ENCODE data around the gene IER5L. TPM values are rescaled to one million over a fixed set of nuclear protein-coding genes. Genes with fewer than 3 reads are reported as not detected.
"Not testable (repeated sequence)": the region's sequence is repeated elsewhere in the genome, so short reads cannot be mapped to it uniquely, and the experiment has no call there.

The IER5L gene
- total and polyA plus RNA-seq, 10 donors, result 3.9 to 14.0 (median 8.2) TPM

GRCh38 chr9:129194221-129194620 is 16.2 kb upstream of the IER5L start:
- 55 to 81% (median 79%) methylated on average over 3 of the region's 3 CpGs for WGBS, 5 donors
- no peaks in the 10 kb centered on the region for H3K36me3 ChIP-seq
- TF ChIP-seq POLR2AphosphoS5 (IDR thresholded peaks at IDR 0.05), result no peak
- no peak for TF ChIP-seq CTCF (IDR thresholded peaks at IDR 0.05 in 8 of 11, conservative IDR thresholded peaks at IDR 0.05 in 3 of 11)
- TF ChIP-seq POLR2A (IDR thresholded peaks at IDR 0.05), result no peak
- H3K27ac ChIP-seq, result no peak overlapping the region
- intact Hi-C loops (cut with DNase I; ENCODE audit: low total_unique reads), result no loop called here
- no peak for DNase-seq
- H3K4me3 ChIP-seq, result no peak overlapping the region
- peaks cover 0 to 13% (median 5%) of the 10 kb centered on the region in 8 donors for H3K9me3 ChIP-seq
- H3K4me1 ChIP-seq, result peaks cover 0 to 13% (median 4%) of the 10 kb centered on the region in 6 donors
- peaks cover 0 to 60% (median 5%) of the 10 kb centered on the region in 7 donors for H3K27me3 ChIP-seq (replicated peaks in 1 of 7)

GRCh38 chr9:129193655-129194054 is 15.6 kb upstream of the IER5L start:
- Histone ChIP-seq H3K36me3 (no peaks in the 10 kb centered on the region), H3K27me3 (replicated peaks in 1 of 7) (peaks cover 0 to 58% (median 5%) of the 10 kb centered on the region in 7 donors), H3K27ac (no peak overlapping the region), H3K9me3 (peaks cover 0 to 13% (median 5%) of the 10 kb centered on the region in 8 donors), H3K4me1 (peaks cover 0 to 9% (median 3%) of the 10 kb centered on the region in 6 donors), H3K4me3 (no peak overlapping the region)
- DNase-seq, result no peak
- TF ChIP-seq POLR2AphosphoS5 (IDR thresholded peaks at IDR 0.05) (no peak), POLR2A (IDR thresholded peaks at IDR 0.05) (no peak), CTCF (IDR thresholded peaks at IDR 0.05 in 8 of 11, conservative IDR thresholded peaks at IDR 0.05 in 3 of 11) (no peak)
- WGBS, 5 donors, result 77 to 93% (median 83%) methylated on average over 3 to 7 of the region's 7 CpGs
- intact Hi-C loops (cut with DNase I; ENCODE audit: low total_unique reads), result no loop called here

- H3K4me3 ChIP-seq, result no peak overlapping the region
- H3K27ac ChIP-seq, result no peak overlapping the region
- peaks cover 0 to 18% (median 7%) of the 10 kb centered on the region in 8 donors for H3K9me3 ChIP-seq
- no peak for TF ChIP-seq POLR2AphosphoS5 (IDR thresholded peaks at IDR 0.05)
- TF ChIP-seq CTCF (IDR thresholded peaks at IDR 0.05 in 8 of 11, conservative IDR thresholded peaks at IDR 0.05 in 3 of 11), result no peak
- no peak for TF ChIP-seq POLR2A (IDR thresholded peaks at IDR 0.05)
- WGBS, 5 donors, result 88 to 94% (median 92%) methylated on average over 7 of the region's 7 CpGs
- peaks cover 0 to 35% (median 5%) of the 10 kb centered on the region in 7 donors for H3K27me3 ChIP-seq (replicated peaks in 1 of 7)
- no peaks in the 10 kb centered on the region for H3K36me3 ChIP-seq
- intact Hi-C loops (cut with DNase I; ENCODE audit: low total_unique reads), result no loop called here
- no peaks in the 10 kb centered on the region for H3K4me1 ChIP-seq
- DNase-seq, result no peak
These were observed 13.2 kb upstream of the IER5L start for GRCh38 chr9:129191234-129191633.

GRCh38 chr9:129189971-129190370 is 11.9 kb upstream of the IER5L start:
- H3K27ac ChIP-seq; H3K36me3 ChIP-seq; DNase-seq; H3K4me1 ChIP-seq; H3K4me3 ChIP-seq; intact Hi-C loops (cut with DNase I; ENCODE audit: low total_unique reads): not testable (repeated sequence)
- Histone ChIP-seq H3K27me3 (replicated peaks in 1 of 7) (peaks cover 0 to 23% (median 0%) of the 10 kb centered on the region in 7 donors), H3K9me3 (peaks cover 0 to 18% (median 7%) of the 10 kb centered on the region in 8 donors)
- WGBS, 5 donors, result 92 to 98% (median 96%) methylated on average over 8 of the region's 8 CpGs

- H3K9me3 ChIP-seq, result peaks cover 0 to 10% (median 4%) of the 10 kb centered on the region in 8 donors
- no peak overlapping the region for H3K27ac ChIP-seq
- intact Hi-C loops (cut with DNase I; ENCODE audit: low total_unique reads), result no loop called here
- H3K36me3 ChIP-seq, result no peaks in the 10 kb centered on the region
- TF ChIP-seq POLR2AphosphoS5 (IDR thresholded peaks at IDR 0.05) (no peak), CTCF (IDR thresholded peaks at IDR 0.05 in 8 of 11, conservative IDR thresholded peaks at IDR 0.05 in 3 of 11) (no peak), POLR2A (IDR thresholded peaks at IDR 0.05) (no peak)
- H3K4me3 ChIP-seq, result no peak overlapping the region
- no peaks in the 10 kb centered on the region for H3K27me3 ChIP-seq (replicated peaks in 1 of 7)
- WGBS, 5 donors, result 72 to 90% (median 85%) methylated on average over 1 of the region's 1 CpG
- DNase-seq, result no peak
- H3K4me1 ChIP-seq, result peaks cover 0 to 10% (median 0%) of the 10 kb centered on the region in 6 donors
These were observed 9.0 kb upstream of the IER5L start for GRCh38 chr9:129187042-129187441.
